DND-41 (cell line): ENCODE data around the gene CYBA.

Experiments
- ATAC-seq: fragments of 200-7000 bp; cut with Tn5 transposase; 3 replicates; pipeline ENCODE4 v1.9.1; 2021; ENCODE audit warnings: low read depth; ENCODE audit not compliant: insufficient read depth
- DNase-seq: peaks from one replicate; pipeline ENCODE4 v3.0.0-alpha.2; 2020
- H2AFZ ChIP-seq: 2 replicates; pipeline ENCODE4 v1.6.0; 2012; ENCODE audit warnings: low read depth, low read length
- H3K27ac ChIP-seq: 2 replicates; pipeline ENCODE4 v1.5.1; 2012; ENCODE audit warnings: low read length, inconsistent platforms
- H3K27me3 ChIP-seq: fragments of 200-600 bp; sonication (generic); 2 replicates; pipeline ENCODE4 v1.6.0; 2012; ENCODE audit warnings: low read length, mild to moderate bottlenecking, inconsistent platforms; ENCODE audit not compliant: insufficient read depth, poor library complexity
- H3K36me3 ChIP-seq: 2 replicates; pipeline ENCODE4 v1.5.1; 2012; ENCODE audit warnings: low read length, inconsistent platforms; ENCODE audit not compliant: insufficient read depth
- H3K4me1 ChIP-seq: 2 replicates; pipeline ENCODE4 v1.5.1; 2012; ENCODE audit warnings: mild to moderate bottlenecking, low read length; ENCODE audit not compliant: insufficient read depth
- H3K4me2 ChIP-seq: 2 replicates; pipeline ENCODE4 v1.6.0; 2012; ENCODE audit warnings: mild to moderate bottlenecking, moderate library complexity, low read length, inconsistent platforms; ENCODE audit not compliant: insufficient read depth
- H3K4me3 ChIP-seq, 2 experiments: fragments of 200-600 bp in 1 of 2; shearing (Covaris generic) in 1 of 2; 2 replicates each; pipeline ENCODE4 v1.5.1; 2012 to 2016; ENCODE audit warnings: inconsistent platforms in 2 of 2, low read length in 2 of 2, mild to moderate bottlenecking in 2 of 2, low read depth in 1 of 2, moderate library complexity in 1 of 2
- H3K79me2 ChIP-seq: 2 replicates; pipeline ENCODE4 v1.6.0; 2012; ENCODE audit warnings: low read length, inconsistent platforms; ENCODE audit not compliant: insufficient read depth
- H3K9ac ChIP-seq: 2 replicates; pipeline ENCODE4 v1.6.0; 2012; ENCODE audit warnings: low read depth, mild to moderate bottlenecking, inconsistent platforms, low read length, moderate library complexity
- H3K9me3 ChIP-seq: 2 replicates; pipeline ENCODE4 v1.5.1; 2012; ENCODE audit warnings: low read length, moderate library complexity, mild to moderate bottlenecking, inconsistent platforms; ENCODE audit not compliant: insufficient read depth, severe bottlenecking
- H4K20me1 ChIP-seq: 2 replicates; pipeline ENCODE4 v1.6.0; 2012; ENCODE audit warnings: low read length; ENCODE audit not compliant: insufficient read depth
- EZH2 ChIP-seq: IDR thresholded peaks from 3 replicates; pipeline ENCODE4 v1.6.1; 2012; ENCODE audit warnings: borderline replicate concordance, low read depth, mild to moderate bottlenecking, moderate library complexity, low read length, inconsistent platforms; ENCODE audit not compliant: severe bottlenecking
- TF ChIP-seq, protein P1 (sequence below): IDR thresholded peaks from 2 replicates; pipeline ENCODE4 v1.5.1; 2012; ENCODE audit warnings: borderline replicate concordance, low read length, moderate library complexity, mild to moderate bottlenecking; ENCODE audit not compliant: poor library complexity, severe bottlenecking; ENCODE audit errors: extremely low read depth

The CYBA gene

DNA sequence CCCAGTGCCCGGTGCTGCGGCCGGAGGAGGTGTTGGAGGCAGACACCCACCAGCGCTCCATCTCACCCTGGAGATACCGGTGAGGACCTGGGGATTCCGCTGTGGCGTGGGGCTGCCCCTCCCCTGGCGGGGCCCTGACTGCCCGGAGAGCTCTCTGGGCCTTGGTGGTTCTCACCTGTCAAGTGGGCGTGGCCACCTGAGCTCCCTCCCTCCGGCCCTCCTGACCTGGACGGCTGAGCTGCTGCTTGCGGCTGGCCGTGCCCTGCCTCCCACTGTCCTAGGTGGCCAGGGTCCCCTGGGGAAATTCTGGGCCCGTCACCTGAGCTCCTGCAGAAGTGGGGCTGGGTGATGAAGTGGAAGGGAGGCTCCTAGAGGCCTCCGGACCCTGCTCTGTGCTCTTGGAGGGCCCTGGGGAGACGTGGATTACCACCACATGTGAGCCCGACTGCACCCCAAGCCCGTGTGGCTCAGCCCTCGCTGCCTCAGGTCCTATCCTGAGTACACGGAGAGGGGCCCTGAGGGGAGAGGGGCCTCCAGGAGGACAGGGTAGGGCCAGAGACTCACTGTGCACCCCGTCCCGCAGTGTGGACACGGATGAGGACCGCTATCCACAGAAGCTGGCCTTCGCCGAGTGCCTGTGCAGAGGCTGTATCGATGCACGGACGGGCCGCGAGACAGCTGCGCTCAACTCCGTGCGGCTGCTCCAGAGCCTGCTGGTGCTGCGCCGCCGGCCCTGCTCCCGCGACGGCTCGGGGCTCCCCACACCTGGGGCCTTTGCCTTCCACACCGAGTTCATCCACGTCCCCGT lies 11.4 kb downstream of the CYBA start:
- TF ChIP-seq EZH2 = no peak
- TF ChIP-seq, protein P1, sequence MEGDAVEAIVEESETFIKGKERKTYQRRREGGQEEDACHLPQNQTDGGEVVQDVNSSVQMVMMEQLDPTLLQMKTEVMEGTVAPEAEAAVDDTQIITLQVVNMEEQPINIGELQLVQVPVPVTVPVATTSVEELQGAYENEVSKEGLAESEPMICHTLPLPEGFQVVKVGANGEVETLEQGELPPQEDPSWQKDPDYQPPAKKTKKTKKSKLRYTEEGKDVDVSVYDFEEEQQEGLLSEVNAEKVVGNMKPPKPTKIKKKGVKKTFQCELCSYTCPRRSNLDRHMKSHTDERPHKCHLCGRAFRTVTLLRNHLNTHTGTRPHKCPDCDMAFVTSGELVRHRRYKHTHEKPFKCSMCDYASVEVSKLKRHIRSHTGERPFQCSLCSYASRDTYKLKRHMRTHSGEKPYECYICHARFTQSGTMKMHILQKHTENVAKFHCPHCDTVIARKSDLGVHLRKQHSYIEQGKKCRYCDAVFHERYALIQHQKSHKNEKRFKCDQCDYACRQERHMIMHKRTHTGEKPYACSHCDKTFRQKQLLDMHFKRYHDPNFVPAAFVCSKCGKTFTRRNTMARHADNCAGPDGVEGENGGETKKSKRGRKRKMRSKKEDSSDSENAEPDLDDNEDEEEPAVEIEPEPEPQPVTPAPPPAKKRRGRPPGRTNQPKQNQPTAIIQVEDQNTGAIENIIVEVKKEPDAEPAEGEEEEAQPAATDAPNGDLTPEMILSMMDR = no peak
- H2AFZ ChIP-seq = no peak overlapping the region
- no peak overlapping the region for H3K4me2 ChIP-seq
- 0 out of 2 replicates have a peak, but pooled peaks cover 3% of the 10 kb centered on the region for H3K36me3 ChIP-seq
- no peak overlapping the region for H3K27ac ChIP-seq
- no peak overlapping the region for H3K4me3 ChIP-seq
- no peak for ATAC-seq
- H3K79me2 ChIP-seq = no peaks in the 10 kb centered on the region
- H3K27me3 ChIP-seq = no peaks in the 10 kb centered on the region
- no peaks in the 10 kb centered on the region for H3K9me3 ChIP-seq
- DNase-seq = no peak
- no peak overlapping the region for H3K9ac ChIP-seq
- H4K20me1 ChIP-seq = peaks cover 12% of the 10 kb centered on the region
- no peaks in the 10 kb centered on the region for H3K4me1 ChIP-seq

DNA sequence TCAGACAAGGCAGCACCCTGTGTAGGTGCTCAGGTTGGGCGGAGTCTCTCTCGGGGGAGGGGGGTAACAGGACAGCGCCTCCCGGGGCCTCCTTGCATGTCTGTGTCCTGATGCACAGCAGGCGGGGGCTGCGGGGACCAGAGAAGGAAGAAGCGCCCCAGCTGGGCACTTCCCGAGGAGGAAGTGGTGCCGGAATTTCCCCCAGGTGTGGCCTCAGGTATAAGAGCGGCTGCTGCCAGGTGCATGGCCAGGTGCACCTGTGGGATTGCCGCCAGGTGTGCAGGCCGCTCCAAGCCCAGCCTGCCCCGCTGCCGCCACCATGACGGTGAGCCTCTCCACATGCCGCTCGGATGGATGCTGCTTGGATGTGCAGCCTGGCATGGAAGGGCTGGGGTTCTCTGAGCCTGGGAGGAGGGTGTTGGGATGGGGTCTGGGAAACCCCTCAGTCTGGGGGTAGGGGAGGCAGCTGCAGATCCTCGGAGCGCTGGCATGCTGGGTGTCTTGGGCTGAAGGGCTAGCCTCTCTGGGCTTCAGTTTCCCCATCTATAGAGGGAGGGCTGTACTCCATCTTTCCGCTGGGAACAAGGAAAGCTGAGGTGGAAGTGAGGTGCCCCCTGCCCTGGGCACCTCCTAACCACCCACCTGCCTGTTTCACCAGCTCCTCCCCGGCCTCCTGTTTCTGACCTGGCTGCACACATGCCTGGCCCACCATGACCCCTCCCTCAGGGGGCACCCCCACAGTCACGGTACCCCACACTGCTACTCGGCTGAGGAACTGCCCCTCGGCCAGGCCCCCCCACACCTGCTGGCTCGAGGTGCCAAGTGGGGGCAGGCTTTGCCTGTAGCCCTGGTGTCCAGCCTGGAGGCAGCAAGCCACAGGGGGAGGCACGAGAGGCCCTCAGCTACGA lies 12.3 kb downstream of the CYBA start, which contains the start of gene IL17C:
Gene IL17C, plus strand, starts transcription at position 250 of the 908 bp plus-strand sequence. Its CDS starts 70 bp downstream, at position 320.
- H4K20me1 ChIP-seq = peaks cover 14% of the 10 kb centered on the region
- H3K27me3 ChIP-seq = no peaks in the 10 kb centered on the region
- H3K4me3 ChIP-seq = no peak within 1 kb of the TSS
- no peaks in the 10 kb centered on the region for H3K79me2 ChIP-seq
- no peaks in the 10 kb centered on the region for H3K9me3 ChIP-seq
- H2AFZ ChIP-seq = no peak within 1 kb of the TSS
- no peak within 1 kb of the TSS for H3K4me2 ChIP-seq
- DNase-seq (no peak), ATAC-seq (no peak)
- H3K4me1 ChIP-seq = no peaks in the 10 kb centered on the region
- H3K36me3 ChIP-seq = peaks cover under 1% of the 10 kb centered on the region
- no peak within 1 kb of the TSS for H3K9ac ChIP-seq
- H3K27ac ChIP-seq = no peak within 1 kb of the TSS
- TF ChIP-seq EZH2 = no peak
- TF ChIP-seq, protein P1 = no peak

DNA sequence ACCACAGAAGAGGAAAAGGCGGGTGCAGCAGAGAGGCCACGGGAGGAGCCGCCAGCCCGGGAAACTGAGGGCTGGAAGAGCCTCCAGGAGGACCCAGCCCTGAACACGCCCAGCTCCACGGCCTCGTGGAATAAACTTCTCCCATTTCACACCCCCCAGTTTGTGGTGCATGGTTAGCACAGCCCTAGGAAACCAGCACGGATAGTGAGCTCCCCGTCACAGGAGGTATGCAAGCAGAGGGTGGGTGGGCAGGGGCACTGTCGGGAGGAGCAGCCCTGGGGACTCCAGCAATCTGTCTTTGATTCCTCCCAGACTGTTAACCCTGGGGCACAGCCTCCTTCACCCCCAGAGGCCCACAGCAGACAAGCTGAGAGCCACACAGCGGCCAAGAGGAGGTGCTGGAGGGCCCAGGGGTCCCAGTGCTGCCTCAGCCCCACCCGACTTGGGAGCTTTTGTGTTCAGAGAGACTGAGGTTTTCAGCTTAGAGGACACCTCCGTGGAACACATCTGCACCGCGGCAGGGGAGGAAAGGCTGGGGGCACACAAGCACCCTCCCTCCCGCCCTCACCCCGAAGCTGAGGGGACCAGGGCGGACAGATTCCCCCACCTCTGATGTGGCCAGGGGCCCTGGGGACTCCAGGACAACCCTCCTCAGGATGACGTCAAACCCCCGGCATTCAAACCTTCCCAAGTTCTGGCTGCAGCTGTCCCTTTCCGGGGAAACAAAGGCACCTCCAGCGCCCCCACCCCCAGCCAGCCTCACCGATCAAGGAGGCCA lies 14.2 kb downstream of the CYBA start:
- no peak overlapping the region for H3K9ac ChIP-seq
- no peaks in the 10 kb centered on the region for H3K4me1 ChIP-seq
- H3K9me3 ChIP-seq = no peaks in the 10 kb centered on the region
- no peak overlapping the region for H2AFZ ChIP-seq
- no peak overlapping the region for H3K4me3 ChIP-seq
- peaks cover 15% of the 10 kb centered on the region for H3K36me3 ChIP-seq
- H3K27me3 ChIP-seq = no peaks in the 10 kb centered on the region
- H3K79me2 ChIP-seq = no peaks in the 10 kb centered on the region
- DNase-seq (no peak), ATAC-seq (no peak)
- H3K4me2 ChIP-seq = no peak overlapping the region
- no peak overlapping the region for H3K27ac ChIP-seq
- H4K20me1 ChIP-seq = peaks cover 19% of the 10 kb centered on the region
- TF ChIP-seq, protein P1 = no peak
- TF ChIP-seq EZH2 = no peak
